HCT116 (cell line): ENCODE results near the gene RETREG1. TPM values are rescaled to one million over a fixed set of nuclear protein-coding genes. Genes with fewer than 3 reads are reported as not detected.

Experiments
- ATAC-seq: fragments of 200-7000 bp; cut with Tn5 transposase; 2 replicates; pipeline ENCODE4 v1.9.1; 2020; ENCODE audit warnings: mild to moderate bottlenecking, moderate library complexity
- BruUV-seq: library from RNA; stranded (reverse); fragments of 400-500 nt; replicated peaks from 2 replicates; lab custom pipeline; 2021; lab: Mats Ljungman, UMichigan
- CTCF ChIA-PET: fragments of 300-600 bp; sonication (Branson Sonifier 250); formaldehyde crosslinking; loops from one replicate; lab custom pipeline; 2021; ENCODE audit warnings: antibody characterized with exemption; lab: Charles Lee
- POLR2A ChIA-PET: fragments of 300-600, 350-600 bp; sonication (Branson Sonifier 250); formaldehyde crosslinking; loops from one replicate; lab custom pipeline; 2021; ENCODE audit warnings: antibody characterized with exemption; lab: Charles Lee
- RAD21 ChIA-PET, 2 experiments: fragments of 300-600 bp; sonication (Branson Sonifier 250); formaldehyde crosslinking; loops; one replicate each; lab custom pipeline; 2023; ENCODE audit warnings: low total read pairs in 2 of 2; ENCODE audit not compliant: uncharacterized antibody in 2 of 2, unreplicated experiment in 2 of 2, low non-redundant PET in 1 of 2; lab: Charles Lee
- DNase-seq: peaks from one replicate; pipeline ENCODE4 v3.0.0-alpha.2; 2010; ENCODE audit warnings: low read depth, low spot score
- H2AFZ ChIP-seq: fragments of 200-600 bp; shearing (Covaris generic), sonication (generic); 2 replicates; pipeline ENCODE4 v1.6.1; 2017; ENCODE audit warnings: low read depth, mixed run types, mixed read lengths, antibody characterized with exemption, low read length; ENCODE audit not compliant: poor library complexity, severe bottlenecking
- H3K27ac ChIP-seq: 2 replicates; pipeline ENCODE4 v1.5.1; 2012; ENCODE audit warnings: low read depth, low read length
- H3K27me3 ChIP-seq: fragments of 200-600 bp; sonication (generic); 2 replicates; pipeline ENCODE4 v1.6.1; 2016; ENCODE audit warnings: mixed run types, low read length, mixed read lengths; ENCODE audit not compliant: insufficient read depth
- H3K36me3 ChIP-seq, 2 experiments: fragments of 200-500 bp in 1 of 2; fragments of 200-600 bp in 1 of 2; sonication (Bioruptor generic) in 1 of 2; sonication (generic) in 1 of 2; 2 replicates each; pipeline versions ENCODE4 v1.5.1 to v1.6.1; 2014 to 2016; ENCODE audit warnings: low read length in 2 of 2, inconsistent platforms in 1 of 2, mixed read lengths in 1 of 2, mixed run types in 1 of 2; ENCODE audit not compliant: insufficient read depth in 2 of 2, control insufficient read depth in 1 of 2
- H3K4me1 ChIP-seq, 2 experiments: fragments of 200-600 bp in 1 of 2; sonication (generic) in 1 of 2; 2 replicates each; pipeline versions ENCODE4 v1.5.1 to v1.6.1; 2012 to 2017; ENCODE audit warnings: low read length in 2 of 2, inconsistent platforms in 1 of 2, mild to moderate bottlenecking in 1 of 2, mixed read lengths in 1 of 2, mixed run types in 1 of 2, moderate library complexity in 1 of 2; ENCODE audit not compliant: insufficient read depth in 2 of 2, control insufficient read depth in 1 of 2
- H3K4me2 ChIP-seq: fragments of 200-600 bp; sonication (generic); 2 replicates; pipeline ENCODE4 v1.6.1; 2017; ENCODE audit warnings: mixed run types, low read length, mixed read lengths
- H3K4me3 ChIP-seq, 2 experiments: fragments of 200-600 bp in 1 of 2; sonication (generic) in 1 of 2; replicated peaks in 1 of 2; 2 replicates each; pipeline ENCODE4 v1.5.1; 2011 to 2016; ENCODE audit warnings: low read length in 2 of 2, control low read depth in 1 of 2, low read depth in 1 of 2, mild to moderate bottlenecking in 1 of 2, mixed read lengths in 1 of 2, mixed run types in 1 of 2
- H3K79me2 ChIP-seq: fragments of 200-600 bp; sonication (generic); 2 replicates; pipeline ENCODE4 v1.6.1; 2017; ENCODE audit warnings: mild to moderate bottlenecking, mixed run types, low read length, moderate library complexity, mixed read lengths; ENCODE audit not compliant: insufficient read depth
- H3K9ac ChIP-seq: fragments of 200-600 bp; sonication (generic); 2 replicates; pipeline ENCODE4 v1.6.1; 2016; ENCODE audit warnings: low read length, mixed read lengths
- H3K9me2 ChIP-seq: fragments of 200-600 bp; sonication (generic), shearing (Covaris generic); 2 replicates; pipeline ENCODE4 v1.6.1; 2017; ENCODE audit warnings: mixed run types, mild to moderate bottlenecking, moderate library complexity; ENCODE audit not compliant: insufficient read depth
- H3K9me3 ChIP-seq, 2 experiments: fragments of 200-500 bp in 1 of 2; fragments of 200-600 bp in 1 of 2; sonication (Bioruptor generic) in 1 of 2; sonication (generic) in 1 of 2; 2 replicates each; pipeline ENCODE4 v1.6.1; 2014 to 2017; ENCODE audit warnings: low read length in 2 of 2, mixed read lengths in 2 of 2, inconsistent platforms in 1 of 2, low read depth in 1 of 2, mild to moderate bottlenecking in 1 of 2, mixed run types in 1 of 2, moderate library complexity in 1 of 2; ENCODE audit not compliant: control insufficient read depth in 1 of 2, insufficient read depth in 1 of 2
- H4K20me1 ChIP-seq: fragments of 200-600 bp; sonication (generic), shearing (Covaris generic); 2 replicates; pipeline ENCODE4 v1.6.1; 2017; ENCODE audit warnings: mixed run types, mild to moderate bottlenecking, moderate library complexity; ENCODE audit not compliant: insufficient read depth
- CBX3 ChIP-seq: IDR thresholded peaks from 2 replicates; pipeline ENCODE4 v1.6.1; 2012; ENCODE audit warnings: low read depth
- CEBPB ChIP-seq: IDR thresholded peaks from 2 replicates; pipeline ENCODE4 v1.6.1; 2012; ENCODE audit warnings: low read depth
- EZH2 ChIP-seq: fragments of 200-600 bp; sonication (generic); IDR thresholded peaks from 2 replicates; pipeline ENCODE4 v1.6.1; 2017; ENCODE audit warnings: antibody characterized with exemption, mixed run types
- EZH2phosphoT487 ChIP-seq: fragments of 200-600 bp; IDR thresholded peaks from 2 replicates; pipeline ENCODE4 v1.6.1; 2018; ENCODE audit warnings: antibody characterized with exemption, borderline replicate concordance
- JUND ChIP-seq: IDR thresholded peaks from 2 replicates; pipeline ENCODE4 v1.6.1; 2012
- MAX ChIP-seq: IDR thresholded peaks from 2 replicates; pipeline ENCODE4 v1.6.1; 2012
- POLR2A ChIP-seq: IDR thresholded peaks from 2 replicates; pipeline ENCODE4 v1.7.0; 2011; ENCODE audit warnings: borderline replicate concordance; ENCODE audit not compliant: insufficient read depth, insufficient read length; ENCODE audit errors: extremely low read depth
- POLR2AphosphoS5 ChIP-seq: IDR thresholded peaks from 2 replicates; pipeline ENCODE4 v1.6.1; 2011; ENCODE audit warnings: mild to moderate bottlenecking, low read depth, low read length, moderate library complexity
- RAD21 ChIP-seq: IDR thresholded peaks from 2 replicates; pipeline ENCODE4 v1.6.1; 2012; ENCODE audit warnings: low read depth, mild to moderate bottlenecking
- SIN3A ChIP-seq: IDR thresholded peaks from 2 replicates; pipeline ENCODE4 v1.6.1; 2012; ENCODE audit warnings: low read depth
- SP1 ChIP-seq: IDR thresholded peaks from 2 replicates; pipeline ENCODE4 v1.6.1; 2012; ENCODE audit warnings: low read depth
- YY1 ChIP-seq: IDR thresholded peaks from 2 replicates; pipeline ENCODE4 v1.6.1; 2011; ENCODE audit warnings: low read length, low read depth, moderate library complexity, mild to moderate bottlenecking; ENCODE audit not compliant: insufficient replicate concordance; ENCODE audit errors: extremely low read depth
- ZBTB33 ChIP-seq: IDR thresholded peaks from 2 replicates; pipeline ENCODE4 v1.6.1; 2011; ENCODE audit warnings: mild to moderate bottlenecking, low read length, moderate library complexity; ENCODE audit not compliant: insufficient replicate concordance; ENCODE audit errors: extremely low read depth
- ZFX ChIP-seq: fragments of 450-650 bp; IDR thresholded peaks from 2 replicates; pipeline ENCODE4 v1.6.1; 2017
- intact Hi-C: fragments of 100-400 bp; cut with micrococcal nuclease; formaldehyde crosslinking; loops from 2 replicates; pipeline ENCODE4 v1.10.0; 2022
- total RNA-seq: library from RNA; stranded (reverse); gene quantifications from one replicate; pipeline ENCODE4 v1.2.1, GENCODE V29; 2021; ENCODE audit not compliant: unreplicated experiment

Gene RETREG1
- total RNA-seq, 1 experiment from 2014 or later = 6.0 TPM

DNA sequence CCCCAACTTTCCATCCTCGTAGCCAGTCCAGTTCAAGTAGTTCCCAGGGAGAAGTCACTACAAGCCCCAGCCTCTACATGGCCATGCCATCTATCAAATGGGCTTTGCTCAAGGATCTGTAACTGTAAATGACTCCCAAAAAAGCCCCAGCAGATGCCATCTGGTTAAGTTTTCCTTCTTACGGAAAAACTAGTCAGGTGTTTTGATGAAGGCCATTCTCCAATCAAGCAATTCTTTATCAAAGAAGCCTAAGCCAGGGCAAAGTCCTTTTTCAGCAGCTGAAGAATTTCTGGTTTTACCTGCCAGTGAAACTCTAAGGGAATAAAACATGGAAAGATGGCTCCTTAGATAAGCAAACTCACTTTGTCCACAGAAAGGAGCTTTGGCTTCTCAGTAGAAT, 129.3 kb downstream of the RETREG1 start:
- no peaks in the 10 kb centered on the region for H3K36me3 ChIP-seq
- no peak for DNase-seq
- TF ChIP-seq YY1 (no peak), CBX3 (no peak), CEBPB (no peak), EZH2 (no peak), RAD21 (no peak), POLR2AphosphoS5 (no peak), SP1 (no peak), POLR2A (no peak), EZH2phosphoT487 (no peak), ZBTB33 (no peak), JUND (no peak), SIN3A (no peak), ZFX (no peak), MAX (no peak)
- TF ChIP-seq, all 23 proteins: peak for 0
- intact Hi-C loops = no loop called here
- no peak for ATAC-seq
- H2AFZ ChIP-seq = no peak overlapping the region
- no peaks in the 10 kb centered on the region for H3K4me1 ChIP-seq
- no TSS peak for BruUV-seq
- H3K79me2 ChIP-seq = no peaks in the 10 kb centered on the region
- no peak overlapping the region for H3K4me3 ChIP-seq
- RAD21 ChIA-PET = no interaction called here
- no peaks in the 10 kb centered on the region for H4K20me1 ChIP-seq
- CTCF ChIA-PET = interaction anchor here (1.5 kb wide), 1 partner anchor 716 kb away, joined by 5 read pairs; no protein-coding TSS in a partner anchor
- POLR2A ChIA-PET = no interaction called here
- H3K27ac ChIP-seq = no peak overlapping the region
- no peaks in the 10 kb centered on the region for H3K9me2 ChIP-seq
- H3K4me2 ChIP-seq = no peak overlapping the region
- no peaks in the 10 kb centered on the region for H3K9me3 ChIP-seq
- H3K27me3 ChIP-seq = no peaks in the 10 kb centered on the region
- no peak overlapping the region for H3K9ac ChIP-seq
